Measurements from ENCODE around the gene RGS3.
"Not testable (repeated sequence)": the region's sequence is repeated elsewhere in the genome, so short reads cannot be mapped to it uniquely, and the experiment has no call there.

RGS3 gene

GRCh38 chr9:113488071-113488470 lies 24.5 kb downstream of the RGS3 start:
- no peak for FAIRE-seq
- no peak for DNase-seq (ENCODE audit: insufficient read length, low spot score)
- TF ChIP-seq CTCF (IDR thresholded peaks at IDR 0.05; ENCODE audit: insufficient read depth, missing control alignments): no peak

GRCh38 chr9:113488490-113488889 lies 25.0 kb downstream of the RGS3 start:
- TF ChIP-seq CTCF (IDR thresholded peaks at IDR 0.05; ENCODE audit: insufficient read depth, missing control alignments): no peak
- FAIRE-seq (no peak), DNase-seq (ENCODE audit: insufficient read length, low spot score) (no peak)

GRCh38 chr9:113491147-113491546 lies 27.6 kb downstream of the RGS3 start:
- not testable (repeated sequence) for DNase-seq (ENCODE audit: insufficient read length, low spot score); FAIRE-seq

GRCh38 chr9:113492343-113493202 lies 29.0 kb downstream of the RGS3 start:
- TF ChIP-seq CTCF (IDR thresholded peaks at IDR 0.05; ENCODE audit: insufficient read depth, missing control alignments): no peak
- FAIRE-seq (no peak), DNase-seq (ENCODE audit: insufficient read length, low spot score) (no peak)

GRCh38 chr9:113493203-113493520 lies 29.6 kb downstream of the RGS3 start:
- no peak for FAIRE-seq
- TF ChIP-seq CTCF (IDR thresholded peaks at IDR 0.05; ENCODE audit: insufficient read depth, missing control alignments): no peak
- DNase-seq (ENCODE audit: insufficient read length, low spot score): no peak

- no peak for TF ChIP-seq CTCF (IDR thresholded peaks at IDR 0.05; ENCODE audit: insufficient read depth, missing control alignments)
- no peak for FAIRE-seq
- DNase-seq (ENCODE audit: insufficient read length, low spot score): no peak
Measured at GRCh38 chr9:113495526-113495925, 32.0 kb downstream of the RGS3 start.

- TF ChIP-seq CTCF (IDR thresholded peaks at IDR 0.05; ENCODE audit: insufficient read depth, missing control alignments): no peak
- FAIRE-seq (no peak), DNase-seq (ENCODE audit: insufficient read length, low spot score) (no peak)
Measured at GRCh38 chr9:113497051-113497450, 33.5 kb downstream of the RGS3 start.
